H7 (cell line): Measurements from ENCODE around the gene NDUFS8. TPM values are rescaled to one million over a fixed set of nuclear protein-coding genes. Genes with fewer than 3 reads are reported as not detected.

ENCODE experiments used
- DNase-seq: peaks from one replicate; pipeline ENCODE4 v3.0.0; 2012
- H3K27me3 ChIP-seq: 2 replicates; pipeline ENCODE4 v1.6.0; 2011; ENCODE audit warnings: mild to moderate bottlenecking, low read length; ENCODE audit not compliant: control insufficient read depth, insufficient read depth
- H3K36me3 ChIP-seq: replicated peaks from 2 replicates; pipeline ENCODE4 v1.5.1; 2011; ENCODE audit warnings: low read length; ENCODE audit not compliant: control insufficient read depth, insufficient read depth
- H3K4me3 ChIP-seq: 2 replicates; pipeline ENCODE4 v1.5.1; 2011; ENCODE audit warnings: low read depth, mild to moderate bottlenecking, control low read depth, low read length, moderate library complexity; ENCODE audit not compliant: insufficient read depth
- total RNA-seq: library from RNA; depleted of rRNA; stranded (reverse); fragments of >200 nt; shearing (Covaris generic); gene quantifications from 2 replicates; pipeline ENCODE4 v1.2.3, GENCODE V29; 2014

Gene NDUFS8
- total RNA-seq, 1 experiment from 2014 or later, result 277 TPM

GRCh38 chr11:68053981-68054812 lies 23.7 kb downstream of the NDUFS8 start:
- peak; percentile 39 for DNase-seq
- Histone ChIP-seq H3K36me3 (peaks cover 6% of the 10 kb centered on the region), H3K4me3 (no peak overlapping the region), H3K27me3 (no peaks in the 10 kb centered on the region)

- DNase-seq, result no peak
- Histone ChIP-seq H3K27me3 (no peaks in the 10 kb centered on the region), H3K4me3 (no peak overlapping the region), H3K36me3 (peaks cover 13% of the 10 kb centered on the region)
These were observed 26.1 kb downstream of the NDUFS8 start for GRCh38 chr11:68056317-68057285.

DNA sequence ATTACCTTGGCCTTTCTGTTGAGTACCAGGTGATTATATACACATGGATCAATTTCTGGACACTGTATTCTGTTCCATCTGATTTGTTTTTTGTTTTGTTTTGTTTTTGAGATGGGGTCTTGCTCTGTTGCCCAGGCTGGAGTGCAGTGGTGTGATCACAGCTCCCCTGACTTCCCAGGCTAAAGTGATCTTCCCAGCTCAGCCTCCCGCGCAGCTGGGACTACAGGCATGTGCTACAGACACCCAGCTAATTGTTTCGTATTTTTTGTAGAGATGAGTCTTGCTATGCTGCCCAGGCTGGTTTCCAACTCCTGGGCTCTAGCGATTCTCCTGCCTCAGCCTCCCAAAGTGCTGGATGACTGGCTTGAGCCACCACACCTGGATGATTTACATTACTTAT lies 27.3 kb downstream of the NDUFS8 start:
- H3K4me3 ChIP-seq, result no peak overlapping the region
- H3K27me3 ChIP-seq, result no peaks in the 10 kb centered on the region
- H3K36me3 ChIP-seq, result peaks cover 22% of the 10 kb centered on the region
- DNase-seq, result no peak

- no peaks in the 10 kb centered on the region for H3K27me3 ChIP-seq
- H3K36me3 ChIP-seq, result peaks cover 36% of the 10 kb centered on the region
- no peak for DNase-seq
- no peak overlapping the region for H3K4me3 ChIP-seq
These were observed 31.0 kb downstream of the NDUFS8 start for GRCh38 chr11:68061508-68061907.

DNA sequence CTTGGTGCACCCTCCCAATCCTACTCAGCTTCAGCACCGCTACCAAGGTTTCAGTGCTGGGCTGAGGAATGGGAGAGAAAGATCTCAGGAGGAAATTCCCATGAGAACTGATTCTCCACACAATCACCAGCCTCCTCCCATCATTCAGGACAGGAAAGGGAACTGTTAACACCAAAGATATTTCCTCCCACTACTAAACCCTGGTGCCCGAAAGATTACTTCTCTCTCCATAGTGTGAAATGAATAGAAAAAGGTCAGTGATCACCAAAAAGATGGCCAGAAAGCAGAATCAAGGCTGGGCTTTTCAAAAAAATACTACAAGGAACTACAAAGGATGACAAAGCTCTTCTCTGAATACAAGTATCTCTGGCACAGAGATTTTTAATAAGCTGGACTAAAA lies 34.4 kb downstream of the NDUFS8 start:
- Histone ChIP-seq H3K36me3 (peaks cover 60% of the 10 kb centered on the region), H3K4me3 (no peak overlapping the region), H3K27me3 (no peaks in the 10 kb centered on the region)
- no peak for DNase-seq

GRCh38 chr11:68065841-68066240 lies 35.4 kb downstream of the NDUFS8 start:
- DNase-seq, result no peak
- H3K36me3 ChIP-seq, result peaks cover 63% of the 10 kb centered on the region
- no peak overlapping the region for H3K4me3 ChIP-seq
- H3K27me3 ChIP-seq, result no peaks in the 10 kb centered on the region

GRCh38 chr11:68066742-68067141 lies 36.3 kb downstream of the NDUFS8 start:
- no peak for DNase-seq
- H3K4me3 ChIP-seq, result no peak overlapping the region
- H3K36me3 ChIP-seq, result peaks cover 66% of the 10 kb centered on the region
- H3K27me3 ChIP-seq, result no peaks in the 10 kb centered on the region

- Histone ChIP-seq H3K4me3 (no peak overlapping the region), H3K36me3 (peaks cover 62% of the 10 kb centered on the region), H3K27me3 (no peaks in the 10 kb centered on the region)
- no peak for DNase-seq
These were observed 37.5 kb downstream of the NDUFS8 start for GRCh38 chr11:68067991-68068390.

DNA sequence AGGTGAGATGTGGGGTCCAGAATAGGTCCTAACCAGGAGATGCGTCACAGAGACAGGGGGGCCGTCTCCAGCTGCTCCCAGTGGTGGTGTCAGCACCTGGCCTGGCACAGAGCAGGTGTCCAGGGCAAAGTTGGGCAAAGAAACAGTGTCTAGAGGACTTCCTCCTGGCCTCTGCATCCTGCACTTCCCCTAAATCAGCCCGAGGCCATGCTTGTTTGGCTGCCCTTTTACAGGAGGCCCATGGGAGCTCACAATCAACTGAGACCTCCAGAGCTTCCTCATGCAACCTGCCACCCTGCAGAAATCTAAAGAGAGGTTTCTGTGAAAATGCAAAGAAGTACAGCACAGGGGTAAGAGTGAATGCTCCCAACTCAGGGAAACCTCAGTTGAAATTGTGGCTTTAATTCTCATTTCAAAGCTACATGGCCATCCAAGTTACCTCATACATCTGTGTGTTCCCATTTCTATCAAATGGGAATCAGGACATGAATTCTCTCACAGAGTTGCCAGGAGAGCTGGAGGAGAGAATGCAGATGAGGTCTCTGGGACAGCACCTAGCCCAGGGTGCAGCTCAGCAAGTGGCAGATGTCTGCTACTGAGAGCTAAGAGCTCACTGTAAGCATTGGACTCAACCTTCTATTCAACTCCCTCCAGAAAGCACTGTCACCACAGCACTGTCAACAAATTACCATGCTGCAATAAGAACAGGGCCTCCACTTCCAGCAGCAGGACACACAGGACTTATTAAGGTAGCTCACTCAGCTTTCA lies 41.0 kb downstream of the NDUFS8 start:
- Histone ChIP-seq H3K36me3 (peaks cover 53% of the 10 kb centered on the region), H3K4me3 (no peak overlapping the region), H3K27me3 (no peaks in the 10 kb centered on the region)
- no peak for DNase-seq

DNA sequence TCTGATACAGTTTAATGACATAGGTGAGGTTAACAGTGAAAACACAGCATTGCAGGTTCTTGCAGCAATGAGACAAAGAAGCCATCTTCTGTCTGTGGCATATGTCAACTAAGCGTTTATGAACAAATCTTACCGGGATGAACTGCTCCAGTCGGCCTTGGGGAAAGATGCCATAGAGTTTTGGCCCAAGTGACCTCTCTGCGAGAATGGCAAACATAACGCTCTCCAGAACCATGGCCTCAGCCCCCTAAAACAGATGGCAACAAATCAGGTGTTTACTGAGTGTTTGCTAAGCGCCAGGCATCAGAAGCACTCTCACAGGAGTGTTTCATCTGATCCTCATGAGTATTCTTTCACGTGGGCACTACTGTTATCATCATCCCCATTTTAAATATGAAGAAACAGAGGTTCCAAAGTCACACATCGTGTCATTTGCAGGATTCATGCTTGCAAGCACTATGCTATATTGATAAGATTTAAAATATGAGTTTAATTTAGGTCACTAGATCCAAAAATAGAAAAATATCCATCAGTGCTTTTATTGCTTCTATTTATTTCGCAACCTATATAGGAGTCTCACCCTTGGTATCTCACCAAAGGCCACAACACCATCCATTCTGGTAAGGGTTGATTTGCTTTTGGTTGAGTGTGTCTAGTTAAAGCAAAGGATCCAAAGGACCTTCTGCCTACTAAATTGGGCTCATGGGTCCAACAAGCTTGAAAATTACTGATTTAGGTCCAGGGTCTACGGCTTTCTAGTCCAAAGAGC lies 44.3 kb downstream of the NDUFS8 start:
- Histone ChIP-seq H3K4me3 (no peak overlapping the region), H3K27me3 (no peaks in the 10 kb centered on the region), H3K36me3 (peaks cover 33% of the 10 kb centered on the region)
- no peak for DNase-seq

- Histone ChIP-seq H3K27me3 (no peaks in the 10 kb centered on the region), H3K4me3 (no peak overlapping the region), H3K36me3 (peaks cover 32% of the 10 kb centered on the region)
- DNase-seq, result no peak
These were observed 46.0 kb downstream of the NDUFS8 start for GRCh38 chr11:68076371-68077042.

- no peak for DNase-seq
- Histone ChIP-seq H3K36me3 (peaks cover 30% of the 10 kb centered on the region), H3K27me3 (no peaks in the 10 kb centered on the region), H3K4me3 (no peak overlapping the region)
These were observed 47.4 kb downstream of the NDUFS8 start for GRCh38 chr11:68077617-68078582.
